HG02943 (cell line): ENCODE results near the gene PALLD.

Experiments
- ATAC-seq: cut with Tn5 transposase; IDR thresholded peaks from one replicate; pipeline ENCODE4 v1.9.1; 2021; ENCODE audit warnings: mild to moderate bottlenecking, low read depth, moderate library complexity; ENCODE audit not compliant: unreplicated experiment

Gene PALLD

DNA sequence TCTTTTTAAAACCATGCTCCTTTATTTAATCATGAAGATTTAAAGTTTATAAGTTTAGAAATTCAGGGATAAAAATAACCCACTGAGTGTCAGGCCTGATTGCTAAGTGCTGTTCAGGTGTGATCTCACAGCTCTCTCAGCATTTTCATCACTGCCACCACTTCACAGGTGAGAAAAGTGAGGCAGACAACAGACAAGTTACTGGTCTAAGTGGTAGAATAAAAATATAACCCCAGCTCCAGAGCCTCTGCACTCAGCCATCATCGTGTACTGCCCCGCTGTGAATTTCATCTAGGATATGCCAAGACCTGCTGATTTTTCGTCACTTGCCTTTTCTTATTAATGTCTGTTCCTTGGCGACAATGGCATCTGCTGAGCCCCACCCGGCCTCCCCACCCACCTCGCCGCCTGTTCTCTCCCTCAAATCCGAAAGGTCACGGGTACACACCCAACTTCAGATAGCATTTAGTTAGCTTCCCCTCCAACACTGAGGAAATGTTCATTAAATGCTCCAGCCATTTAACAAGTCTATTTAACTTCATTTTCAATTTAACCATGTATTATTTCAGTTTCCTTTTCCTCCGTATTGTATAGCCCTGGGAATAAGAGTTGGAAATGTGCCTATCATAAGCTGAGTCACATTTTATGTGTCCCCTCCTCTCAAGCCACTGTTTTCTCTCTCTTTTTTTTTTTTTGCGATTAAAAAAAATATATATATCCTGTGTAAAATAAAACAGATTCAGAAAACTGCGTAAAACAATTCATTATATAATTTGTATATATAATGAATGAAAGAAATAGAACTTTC lies 276.7 kb downstream of the PALLD start:
- ATAC-seq: no peak

DNA sequence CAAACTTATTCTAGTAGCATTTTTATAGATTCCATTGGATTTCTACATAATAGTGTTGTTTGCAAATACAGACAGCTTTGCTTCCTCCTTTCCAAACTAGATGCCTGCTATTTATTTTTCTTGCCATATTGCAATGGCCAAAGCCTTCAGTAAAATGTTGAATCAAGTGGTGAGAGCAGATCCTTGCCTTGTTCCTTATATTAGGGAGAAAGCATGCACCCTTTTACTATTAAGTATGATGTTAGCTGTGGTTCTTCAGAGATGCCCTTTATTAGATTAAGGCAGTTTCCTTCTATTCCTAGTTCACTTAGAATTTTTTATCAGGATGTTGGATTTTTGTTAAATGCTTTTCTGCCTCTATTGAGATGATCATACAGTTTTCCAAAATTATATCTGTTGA lies 279.5 kb downstream of the PALLD start:
- no peak for ATAC-seq

DNA sequence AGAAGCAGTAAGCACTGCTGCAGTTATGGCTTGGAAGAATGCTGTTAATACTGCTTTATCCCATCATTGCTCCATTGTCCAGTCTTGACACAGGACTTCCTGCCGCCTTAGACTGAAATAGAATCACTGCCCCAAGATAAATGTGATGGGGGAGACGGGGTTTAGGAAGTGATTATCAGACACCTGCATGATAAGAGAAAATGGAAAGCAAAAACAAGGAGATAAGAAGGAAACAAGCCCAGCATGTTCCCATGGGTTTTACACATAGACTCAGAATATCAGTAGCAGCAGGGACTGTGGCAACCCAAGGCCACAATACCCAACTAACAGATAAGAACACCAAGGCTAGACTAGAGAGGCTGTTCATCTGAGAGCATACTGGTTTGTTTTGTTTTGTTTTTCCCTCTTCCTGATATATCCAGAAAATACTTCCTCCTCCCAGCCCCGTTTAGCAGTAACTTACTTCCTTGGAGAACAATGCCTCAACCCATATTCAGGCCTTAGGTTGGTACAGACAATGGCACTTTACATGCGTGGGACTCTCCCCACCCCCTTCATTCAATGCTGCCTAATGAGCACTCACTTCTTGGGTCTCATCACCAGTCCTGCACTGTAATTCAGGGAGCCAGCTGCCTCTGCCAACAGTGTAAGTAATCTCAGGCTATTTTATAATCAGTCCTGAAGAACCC lies 280.6 kb downstream of the PALLD start:
- no peak for ATAC-seq

DNA sequence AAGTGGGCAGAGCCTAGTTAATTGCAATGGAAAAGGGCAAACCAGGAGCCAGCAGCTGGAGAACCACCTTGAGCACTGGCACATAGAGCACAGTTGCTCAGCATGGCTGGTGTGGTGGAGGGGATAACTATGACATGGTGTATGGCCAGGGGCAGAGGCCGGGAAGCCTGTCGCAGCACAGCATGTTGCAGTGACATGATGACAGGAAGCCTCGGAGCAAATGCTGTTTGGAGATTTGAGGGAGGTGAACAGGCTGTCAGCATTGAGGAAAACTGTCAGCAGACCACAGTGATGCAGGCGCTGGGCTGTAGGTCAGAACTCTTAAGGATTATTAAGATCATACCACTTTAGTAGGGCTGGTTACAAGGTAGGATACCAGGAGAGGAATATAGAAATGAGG lies 284.5 kb downstream of the PALLD start:
- ATAC-seq: no peak

DNA sequence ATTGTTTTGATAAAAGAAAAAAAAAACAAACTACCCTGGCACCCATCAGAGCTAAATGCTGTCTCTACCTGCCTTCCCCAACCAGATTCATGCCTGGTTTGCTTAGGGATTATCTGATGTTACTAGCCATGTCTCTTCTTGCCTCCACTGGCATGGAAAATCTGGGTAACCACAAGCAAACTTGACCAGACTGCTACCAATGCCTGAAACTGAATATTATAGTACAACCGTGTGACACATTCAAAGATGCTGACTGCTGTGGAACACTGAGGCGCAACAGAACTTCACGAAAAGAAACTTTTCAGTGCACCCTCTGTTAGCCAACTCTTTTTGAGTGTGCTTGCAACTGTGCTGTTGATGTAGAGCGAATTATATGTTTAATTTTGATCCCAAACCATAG lies 285.1 kb downstream of the PALLD start:
- ATAC-seq: no peak

DNA sequence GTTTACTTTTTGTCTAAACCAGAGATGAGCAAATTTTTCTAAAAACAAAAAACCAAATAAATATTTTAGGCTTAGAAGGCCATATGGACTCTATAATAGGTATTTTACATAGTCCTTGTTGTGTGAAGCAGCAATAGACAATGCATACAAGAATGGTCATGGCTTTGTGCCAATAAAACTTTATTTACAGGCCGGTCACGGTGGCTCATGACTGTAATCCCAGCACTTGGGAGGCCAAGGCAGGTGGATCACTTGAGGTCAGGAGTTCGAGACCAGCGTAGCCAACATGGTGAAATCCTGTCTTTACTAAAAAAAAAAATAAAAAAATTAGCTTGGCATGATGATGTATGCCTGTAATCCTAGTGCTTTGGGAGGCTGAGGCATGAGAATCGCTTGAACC lies 285.6 kb downstream of the PALLD start:
- ATAC-seq: no peak

DNA sequence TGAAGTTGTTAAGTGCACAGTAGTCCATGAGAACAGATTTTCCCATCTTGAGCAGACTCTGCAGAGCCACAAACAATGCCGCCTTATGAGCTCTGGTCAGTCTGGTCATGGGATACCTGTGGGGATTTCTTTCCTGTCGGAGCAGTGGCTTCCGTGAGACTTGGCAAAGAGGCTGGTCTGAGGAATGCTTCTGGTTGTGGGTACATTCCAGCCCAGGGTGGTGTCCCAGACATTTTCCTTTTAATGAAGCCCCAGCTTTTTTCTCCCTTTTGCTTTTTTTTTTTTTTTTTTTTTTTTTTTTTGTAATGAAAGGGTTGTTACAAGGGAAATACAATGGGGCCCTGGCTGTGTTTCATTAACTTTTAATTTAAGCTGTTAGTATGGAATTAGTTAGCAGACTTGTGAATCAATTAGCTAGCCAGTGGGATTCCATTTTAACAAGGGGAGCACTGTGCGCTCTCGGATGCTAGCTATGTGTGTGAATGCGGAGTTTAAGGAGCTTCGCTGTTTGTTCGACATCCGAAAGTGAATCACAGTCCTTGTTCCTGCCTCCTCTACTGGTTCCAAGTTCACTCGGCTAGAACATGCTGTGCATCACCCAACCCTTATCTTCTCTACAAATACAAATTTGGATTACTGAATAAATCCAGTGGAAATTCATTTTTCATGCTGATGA lies 288.1 kb downstream of the PALLD start:
- ATAC-seq: no peak

DNA sequence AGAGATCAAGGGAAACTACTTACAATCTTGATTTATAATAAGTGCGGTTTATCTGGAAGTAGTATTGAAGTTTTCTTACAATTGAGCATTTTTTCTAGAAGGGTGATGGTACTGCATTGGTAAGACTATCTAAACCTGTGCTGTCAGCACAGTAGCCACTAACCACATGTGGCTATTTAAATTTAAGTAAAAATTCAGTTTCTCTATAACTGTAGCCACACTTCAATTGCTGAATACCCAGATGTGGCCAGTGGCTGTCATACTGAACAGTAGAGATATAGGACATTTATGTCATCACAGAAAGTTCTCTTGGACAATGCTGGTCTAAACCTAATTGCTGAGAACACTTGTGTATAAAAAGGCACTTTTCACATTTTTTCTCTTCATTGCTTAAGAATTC lies 290.5 kb downstream of the PALLD start:
- no peak for ATAC-seq

DNA sequence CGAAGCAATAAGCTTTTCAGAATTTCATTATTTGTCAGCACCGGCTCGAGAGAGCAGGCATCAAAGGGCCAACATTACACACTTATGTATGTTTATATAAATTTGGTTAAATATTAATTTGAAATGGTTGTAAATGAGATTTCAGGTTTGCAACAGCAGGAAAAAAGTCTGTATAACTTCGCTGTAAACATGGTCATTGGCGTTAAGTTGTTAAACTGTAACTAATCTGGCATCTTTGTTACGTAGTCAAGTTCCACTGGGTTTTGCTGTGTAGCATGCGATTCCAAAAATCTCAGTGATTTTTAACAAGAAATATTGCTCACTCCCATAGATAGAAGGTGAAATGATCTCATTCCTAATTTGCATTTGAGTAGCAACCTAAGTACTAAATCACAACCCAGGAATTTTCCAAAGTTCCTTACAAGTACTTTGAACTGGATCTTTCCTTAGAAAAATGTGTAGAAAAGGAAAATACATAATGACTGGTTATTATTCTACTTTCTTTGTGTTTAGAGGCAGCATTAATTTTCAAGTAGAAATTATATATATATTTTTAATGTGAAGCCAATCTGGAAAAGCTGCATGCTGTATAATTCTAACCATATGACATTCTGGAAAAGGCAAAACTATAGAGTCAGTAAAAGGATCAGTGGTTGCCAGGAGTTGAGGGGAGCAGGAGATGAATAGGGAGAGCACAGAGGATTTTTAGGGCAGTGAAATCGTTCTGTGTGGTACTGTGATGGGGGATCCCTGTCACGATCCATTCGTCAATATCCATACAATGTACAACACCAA lies 291.1 kb downstream of the PALLD start:
- ATAC-seq: no peak

DNA sequence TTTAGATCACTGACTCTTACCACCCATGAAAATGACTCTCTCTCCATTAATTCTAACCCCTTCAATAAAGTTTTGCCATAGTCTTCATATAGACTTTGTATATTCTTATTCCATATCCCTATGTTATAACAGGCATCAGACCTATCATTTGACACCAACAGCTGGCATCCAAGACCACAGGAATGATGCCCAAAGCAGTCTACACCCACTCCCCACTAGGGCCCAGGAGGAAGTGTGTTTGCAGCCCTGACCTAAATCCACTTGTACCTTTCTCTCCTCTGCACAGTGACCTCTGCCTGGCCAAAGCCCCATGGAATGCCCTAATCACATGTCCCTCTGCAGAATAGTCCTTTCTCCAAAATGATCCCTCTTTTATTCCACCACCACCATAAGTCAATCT lies 294.0 kb downstream of the PALLD start:
- ATAC-seq: no peak

DNA sequence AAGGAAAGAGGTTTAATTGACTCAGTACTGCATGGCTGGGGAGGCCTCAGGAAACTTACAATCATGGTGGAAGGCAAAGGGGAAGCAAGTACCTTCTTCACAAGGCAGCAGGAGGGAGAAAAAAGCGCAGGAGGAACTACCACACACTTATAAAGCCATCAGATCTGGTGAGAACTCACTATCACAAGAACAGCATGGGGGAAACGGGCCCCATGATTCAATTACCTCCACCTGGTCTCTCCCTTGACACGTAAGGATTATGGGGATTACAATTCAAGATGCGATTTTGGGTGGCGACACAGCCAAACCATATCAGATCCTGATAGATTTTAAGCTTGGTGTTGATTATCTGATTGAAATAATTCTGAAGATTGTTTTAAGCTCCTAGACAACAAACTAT lies 294.5 kb downstream of the PALLD start:
- ATAC-seq: no peak

DNA sequence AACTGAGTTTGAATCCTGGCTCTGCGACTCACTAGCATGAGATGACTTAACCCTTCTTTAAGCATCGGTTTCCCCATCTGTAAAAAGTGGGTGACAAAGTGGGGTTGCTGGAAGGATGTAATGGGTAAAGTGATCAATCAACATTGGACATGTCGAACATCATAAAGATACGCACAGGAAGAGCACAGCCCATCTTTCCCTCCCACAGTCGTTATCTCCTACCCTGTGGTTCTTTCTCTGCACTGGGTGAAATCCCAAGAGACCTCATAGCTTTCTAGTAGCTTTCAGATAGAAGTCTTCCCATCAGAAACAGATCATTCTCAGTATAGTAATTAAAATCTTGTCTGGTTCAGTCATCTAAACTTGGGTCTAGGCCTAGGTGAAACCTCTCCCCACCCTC lies 296.7 kb downstream of the PALLD start:
- no peak for ATAC-seq

DNA sequence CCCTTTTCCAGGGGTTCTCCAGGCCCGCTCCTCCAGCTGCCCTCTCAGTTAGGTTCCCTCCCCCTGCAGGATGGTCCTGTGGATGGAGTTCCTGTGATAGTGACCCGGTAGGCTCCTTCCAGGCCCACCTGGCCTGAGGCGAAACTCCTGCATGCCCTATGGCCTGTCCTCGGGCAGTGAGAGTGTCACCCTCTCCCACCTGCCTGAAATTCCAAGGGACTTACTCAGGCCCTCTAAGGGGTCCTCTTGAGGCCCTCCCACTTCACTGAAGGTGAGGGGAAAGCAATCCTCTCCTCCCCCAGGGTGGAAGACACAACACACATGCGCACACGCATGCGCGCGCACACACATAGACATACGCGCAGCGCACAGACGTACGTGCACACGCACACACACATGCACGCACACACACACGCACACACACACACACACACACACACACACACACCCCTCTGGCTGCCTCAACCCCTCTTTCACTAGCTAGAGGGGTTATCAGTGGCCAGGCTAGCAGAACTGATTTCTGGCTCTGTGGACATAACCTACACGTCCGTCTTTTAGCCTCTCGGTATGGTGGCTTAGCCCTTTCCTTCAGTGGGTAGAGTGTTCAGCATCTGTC lies 297.3 kb downstream of the PALLD start:
- no peak for ATAC-seq

DNA sequence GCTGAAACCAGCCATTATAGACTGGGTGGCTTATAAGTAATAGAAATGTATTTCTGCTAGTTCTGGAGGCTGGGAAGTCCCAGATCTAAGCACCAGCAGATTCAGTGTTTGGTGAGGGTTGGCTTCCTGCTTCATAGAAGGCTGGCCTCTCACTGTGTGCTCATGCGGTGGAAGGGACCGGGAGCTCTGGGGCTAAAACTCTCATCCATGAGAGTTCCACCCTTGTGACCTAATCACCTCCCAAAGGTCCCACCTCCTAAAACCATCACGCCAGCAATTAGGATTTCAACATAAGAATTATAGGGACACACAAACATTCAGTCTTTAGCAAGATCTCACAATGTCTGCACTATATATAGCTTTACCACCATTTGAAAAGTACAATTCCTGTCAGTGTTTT lies 298.0 kb downstream of the PALLD start:
- no peak for ATAC-seq

DNA sequence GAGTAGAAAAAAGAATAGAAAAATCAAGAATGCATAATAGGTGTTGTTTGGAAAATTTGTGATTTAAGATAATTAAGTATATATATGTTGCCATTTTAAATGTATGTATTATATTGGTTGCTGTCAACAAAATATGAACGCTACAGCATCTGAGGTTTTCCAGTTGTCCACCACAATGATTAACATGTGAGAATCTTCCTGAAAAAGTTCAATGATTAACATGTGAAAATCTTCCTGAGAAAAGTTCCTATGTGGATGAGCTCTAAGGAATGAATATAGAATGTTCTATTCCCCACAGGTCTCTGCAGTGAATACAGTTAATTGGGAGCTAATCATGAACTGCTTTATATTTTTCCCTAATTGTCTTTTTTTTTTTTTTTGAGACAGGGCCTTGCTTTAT lies 298.5 kb downstream of the PALLD start:
- no peak for ATAC-seq

DNA sequence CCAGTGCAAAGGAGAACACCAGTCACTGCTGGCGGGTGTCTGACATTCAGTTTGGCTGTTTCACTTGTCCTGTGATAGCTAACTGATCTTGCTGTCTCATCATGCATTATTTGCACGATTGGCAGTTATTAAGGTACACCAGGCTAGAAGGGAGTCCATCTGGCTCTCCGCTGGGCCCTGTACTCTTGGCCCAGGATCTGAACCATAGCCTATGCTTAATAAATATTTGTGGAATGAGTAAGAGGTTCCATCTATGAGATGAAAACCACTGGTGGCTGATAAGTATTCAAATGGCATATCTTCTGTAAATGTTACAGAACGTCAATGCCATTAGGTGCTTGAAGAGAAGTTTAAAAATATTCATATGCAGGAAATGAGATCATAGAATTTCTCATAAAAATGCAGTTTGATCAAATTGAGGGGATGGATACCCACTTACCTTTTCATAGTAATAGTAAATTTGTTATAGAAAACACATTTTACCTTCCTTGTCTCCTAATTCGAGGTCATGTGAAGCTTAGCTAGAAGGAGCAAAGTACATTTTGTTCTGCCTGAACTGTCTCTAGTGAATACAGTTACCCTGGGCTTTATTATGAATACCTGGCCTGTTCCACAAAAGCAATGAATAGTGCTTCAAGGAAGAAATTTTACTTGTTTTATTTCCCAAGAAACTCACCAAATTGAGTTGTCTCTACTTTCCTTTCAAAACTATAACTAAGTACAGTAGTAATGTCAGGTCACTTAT lies 299.7 kb downstream of the PALLD start:
- ATAC-seq: no peak

DNA sequence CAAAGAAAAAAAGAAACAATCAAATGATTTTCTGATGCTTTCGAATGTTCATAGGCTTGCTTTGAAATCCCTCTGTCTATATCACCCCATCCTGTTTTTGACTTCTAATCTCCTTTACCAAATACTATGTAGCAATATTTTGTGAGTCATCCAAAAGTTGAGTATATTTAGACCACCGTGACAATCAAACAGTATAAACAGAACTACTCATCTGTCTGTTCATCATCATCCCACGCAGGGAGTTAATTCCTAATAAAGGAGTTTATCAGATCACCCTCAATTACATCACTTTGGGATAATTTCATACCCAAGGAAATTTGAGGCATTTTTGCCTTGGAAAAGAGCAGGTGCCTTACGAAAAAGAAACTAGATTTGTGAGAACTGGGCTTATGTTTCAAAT lies 300.3 kb downstream of the PALLD start:
- no peak for ATAC-seq

DNA sequence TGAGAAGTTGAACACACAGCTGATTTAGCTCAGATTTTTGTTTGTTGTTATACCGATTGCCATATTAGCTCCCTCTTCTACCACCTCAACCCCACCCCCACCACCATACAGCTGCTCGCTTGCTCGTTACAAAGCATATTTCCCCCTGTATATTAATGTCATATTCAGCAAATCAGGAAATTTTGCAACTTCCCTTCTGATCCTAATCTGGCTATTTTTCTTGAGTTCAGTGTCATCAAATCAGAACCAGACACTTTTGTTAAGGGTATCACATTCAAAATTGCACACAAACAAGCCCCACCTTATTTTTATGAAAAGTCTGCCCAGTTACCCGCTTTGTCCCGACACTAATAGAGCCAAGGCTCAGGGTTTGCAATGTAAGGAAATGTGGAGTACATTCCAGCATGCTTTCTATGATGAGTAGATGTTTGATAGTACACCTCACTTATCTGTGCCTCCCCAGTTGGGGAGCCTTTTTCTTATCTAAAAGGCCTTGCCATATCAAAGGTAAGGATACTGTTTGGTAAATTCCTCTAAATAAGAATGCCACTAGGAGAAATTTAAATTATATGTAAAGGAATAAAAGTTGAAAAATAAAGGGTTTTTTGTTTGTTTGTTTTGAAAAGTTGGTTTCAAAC lies 301.0 kb downstream of the PALLD start:
- ATAC-seq: no peak

DNA sequence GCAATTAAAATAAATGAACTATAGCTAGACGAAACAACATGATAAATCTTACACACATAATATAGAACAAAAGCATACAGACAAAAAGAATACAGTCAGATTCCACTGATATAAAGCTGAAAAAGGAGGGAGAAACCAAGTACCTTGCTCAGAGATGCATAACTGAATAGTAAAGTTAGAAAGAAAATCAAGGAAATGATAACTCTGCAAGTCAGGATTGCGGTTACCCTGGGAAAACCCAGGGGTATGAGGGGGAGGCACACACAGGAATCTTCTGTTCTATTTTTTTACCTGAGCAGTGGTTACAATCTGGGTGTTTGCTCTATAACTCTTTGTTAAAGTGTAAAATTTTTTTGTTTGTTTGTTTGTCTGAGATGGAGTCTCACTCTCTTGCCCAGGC lies 304.1 kb downstream of the PALLD start:
- ATAC-seq: no peak
